ENCODE measurements around the gene C2orf49.

Gene C2orf49
- total RNA-seq, result 25.3 to 34.4 reads per million in 2 donors

DNA sequence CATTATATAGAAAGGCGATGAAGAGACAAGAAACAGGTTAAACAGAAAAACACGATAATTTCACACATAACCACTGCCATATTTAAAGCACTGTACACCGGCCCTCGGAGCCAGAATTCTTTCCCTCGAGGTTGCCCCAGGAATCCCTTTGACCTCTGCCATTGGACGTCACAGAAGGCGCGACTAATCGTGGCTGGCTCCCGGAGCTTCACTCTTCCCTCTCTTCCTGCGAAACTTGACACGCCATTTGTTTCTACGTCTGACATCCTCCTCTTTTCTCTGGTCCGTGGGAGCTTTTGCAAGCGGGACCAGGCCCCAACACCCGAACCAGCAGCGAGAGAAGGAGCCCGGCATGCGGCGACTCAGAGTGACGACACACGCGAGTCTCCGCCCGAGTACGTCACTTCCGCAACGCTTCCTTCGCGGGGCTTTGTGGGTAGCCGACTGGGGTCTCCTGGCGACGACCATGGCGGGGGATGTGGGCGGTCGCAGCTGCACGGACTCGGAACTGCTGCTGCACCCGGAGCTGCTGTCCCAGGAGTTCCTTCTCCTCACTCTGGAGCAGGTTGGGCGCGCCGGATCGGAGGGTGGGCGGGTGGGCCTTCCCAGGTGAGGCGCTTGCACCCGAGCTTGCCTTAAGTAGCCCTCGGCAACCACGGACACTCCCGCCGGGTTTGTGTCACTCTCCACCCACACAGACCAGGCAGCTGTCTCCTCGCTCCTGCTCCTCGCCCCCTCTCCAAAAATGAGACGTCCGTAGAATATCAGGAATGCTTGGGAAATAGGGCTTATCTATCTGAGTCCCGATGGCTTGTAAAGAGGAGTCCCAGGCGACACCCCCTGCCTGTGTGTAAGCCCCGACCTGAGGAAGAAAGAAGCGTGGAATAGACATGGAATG, at the start of gene C2orf49:
Gene C2orf49 (plus strand): TSS at position 419 of the 898 bp plus-strand sequence. CDS start 48 bp downstream, at position 467.
- DNase-seq, result peak; percentile 72 to 93 (median 86)

DNA sequence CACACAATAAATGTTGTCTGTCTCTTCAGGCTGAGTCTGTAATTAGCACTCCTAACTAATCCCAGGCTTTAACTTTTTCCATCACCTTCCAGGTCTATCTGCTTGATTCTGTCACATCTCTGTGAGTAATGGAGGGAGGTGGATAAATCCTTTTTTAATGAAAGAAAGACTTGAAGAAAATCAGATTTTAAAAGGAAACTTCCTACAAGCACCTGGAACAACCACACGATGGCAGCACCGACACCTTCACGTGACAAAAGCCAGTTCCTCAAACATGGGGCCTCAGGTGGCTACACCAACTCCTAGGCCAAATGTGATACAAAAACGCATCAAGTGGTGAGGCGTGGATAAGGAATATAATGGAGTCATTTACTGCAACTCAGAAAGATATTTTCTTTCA, 49.6 kb upstream of the C2orf49 start:
- DNase-seq, result peak in 1 of 5 experiments; percentile 58

DNA sequence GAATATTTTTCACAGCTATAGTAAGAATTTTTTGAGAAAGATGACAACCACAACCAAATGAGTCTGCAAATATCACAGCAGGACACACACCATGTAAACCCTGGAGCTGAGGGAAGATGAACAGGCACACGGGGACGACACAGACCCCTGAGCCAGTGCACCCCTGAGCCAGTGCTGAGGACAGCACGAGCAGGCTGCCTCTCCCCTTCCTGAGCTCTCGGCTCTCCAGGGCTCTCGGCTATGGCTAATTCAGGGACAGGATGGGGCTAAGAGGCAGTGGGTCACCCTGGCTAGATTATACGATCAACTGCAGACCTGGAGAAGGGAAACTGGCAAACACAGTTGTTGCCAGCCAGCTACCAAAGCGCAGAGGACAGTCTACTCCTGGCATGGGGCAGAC, 49.2 kb upstream of the C2orf49 start:
- no peak for DNase-seq

DNA sequence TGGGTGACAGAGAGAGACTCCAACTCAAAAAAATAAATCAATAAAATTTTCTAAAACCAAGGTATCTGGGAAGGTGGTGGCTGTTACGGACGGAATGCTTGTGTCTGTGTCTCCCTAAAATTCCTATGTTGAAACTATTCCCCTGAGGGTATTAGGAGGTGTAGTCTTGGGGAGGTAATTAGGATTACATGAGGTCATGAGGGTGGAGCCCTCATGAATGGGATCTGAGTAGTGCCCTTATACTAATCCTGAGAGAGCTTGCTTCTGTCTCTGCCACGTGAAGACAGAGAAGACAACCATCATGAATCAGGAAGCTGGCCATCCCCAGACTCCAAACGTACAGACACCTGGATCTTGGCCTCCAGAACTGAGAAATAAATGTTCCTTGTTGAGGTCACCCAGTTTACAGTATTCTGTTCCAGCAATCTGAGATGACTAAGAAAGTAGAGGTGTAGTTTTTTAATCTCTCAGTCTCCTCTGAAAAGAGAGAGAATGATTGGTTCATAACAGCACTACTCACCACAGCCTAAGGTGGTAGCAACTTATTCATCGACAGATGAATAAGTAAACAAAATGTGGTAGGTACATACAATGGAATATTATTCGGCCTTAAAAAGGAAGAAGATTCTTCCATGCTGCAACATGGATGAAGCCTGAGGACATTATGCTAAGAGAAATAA, 46.2 kb upstream of the C2orf49 start:
- no peak for DNase-seq

DNA sequence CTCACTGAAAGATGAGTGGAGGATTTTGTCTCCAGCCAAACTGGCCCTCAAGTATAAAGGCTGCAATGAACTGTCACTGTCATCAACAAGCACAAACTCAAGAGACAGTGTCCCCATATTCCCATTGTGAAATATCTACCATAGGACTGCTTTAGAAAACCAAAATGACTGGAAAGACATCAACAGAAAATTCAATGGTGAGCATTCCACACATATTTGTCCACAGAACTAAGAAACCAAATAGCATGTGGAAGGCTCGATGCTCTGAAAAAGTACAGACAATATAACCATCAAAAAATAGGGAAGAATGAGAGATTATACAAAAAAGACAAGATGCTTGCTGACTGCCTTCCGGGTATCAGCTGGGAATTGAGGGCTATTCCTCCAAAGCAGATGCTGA, 45.4 kb upstream of the C2orf49 start:
- no peak for DNase-seq

DNA sequence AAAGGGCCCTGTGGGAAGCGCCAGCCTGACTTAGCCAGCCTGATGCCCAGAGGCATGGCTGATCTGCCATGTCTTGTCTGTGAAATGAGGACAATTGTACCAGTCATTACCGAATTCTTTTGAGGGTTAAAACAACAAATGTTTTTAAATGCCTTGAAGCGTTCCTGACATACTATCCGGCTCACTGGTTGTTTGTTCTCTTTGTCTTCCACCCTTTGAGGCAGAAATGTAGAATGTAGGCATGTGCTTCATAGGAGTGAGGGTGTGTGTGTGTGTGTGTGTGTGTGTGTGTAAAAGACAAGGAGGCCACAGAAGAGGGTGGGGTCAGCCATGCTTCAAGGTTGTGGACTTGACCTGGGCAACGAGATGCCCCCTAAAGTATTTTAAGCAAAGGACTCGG, 43.3 kb upstream of the C2orf49 start:
- no peak for DNase-seq

DNA sequence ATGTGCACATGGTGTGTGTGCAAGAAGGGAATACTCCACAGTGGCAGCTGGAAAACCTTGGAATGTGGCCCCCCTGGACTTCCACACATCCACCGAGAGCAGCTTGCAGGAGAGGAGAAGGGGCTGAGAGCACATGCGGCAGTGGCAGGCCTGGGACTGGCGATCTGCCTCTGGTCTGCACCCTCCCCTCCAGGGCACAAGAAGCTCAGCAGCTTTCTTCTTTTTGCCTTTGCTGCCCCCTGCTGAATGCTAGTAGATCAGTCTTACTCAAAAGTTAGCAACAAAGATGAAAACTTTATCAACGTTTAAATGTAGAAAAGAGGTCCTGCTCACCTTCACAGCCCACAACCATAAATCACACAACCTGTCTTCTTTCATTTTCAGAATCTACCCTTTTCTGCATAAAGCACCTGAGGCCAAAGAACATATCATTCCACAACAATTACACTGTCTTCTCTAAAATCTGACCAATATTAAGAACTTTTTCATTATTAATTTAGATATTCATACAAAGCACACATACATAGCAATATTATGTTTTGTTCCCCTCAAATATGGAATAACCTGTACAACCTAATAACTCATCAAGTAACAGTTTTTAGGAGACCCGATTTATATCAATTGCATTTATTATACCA, 42.4 kb upstream of the C2orf49 start:
- peak in 1 of 5 experiments; percentile 56 for DNase-seq

DNA sequence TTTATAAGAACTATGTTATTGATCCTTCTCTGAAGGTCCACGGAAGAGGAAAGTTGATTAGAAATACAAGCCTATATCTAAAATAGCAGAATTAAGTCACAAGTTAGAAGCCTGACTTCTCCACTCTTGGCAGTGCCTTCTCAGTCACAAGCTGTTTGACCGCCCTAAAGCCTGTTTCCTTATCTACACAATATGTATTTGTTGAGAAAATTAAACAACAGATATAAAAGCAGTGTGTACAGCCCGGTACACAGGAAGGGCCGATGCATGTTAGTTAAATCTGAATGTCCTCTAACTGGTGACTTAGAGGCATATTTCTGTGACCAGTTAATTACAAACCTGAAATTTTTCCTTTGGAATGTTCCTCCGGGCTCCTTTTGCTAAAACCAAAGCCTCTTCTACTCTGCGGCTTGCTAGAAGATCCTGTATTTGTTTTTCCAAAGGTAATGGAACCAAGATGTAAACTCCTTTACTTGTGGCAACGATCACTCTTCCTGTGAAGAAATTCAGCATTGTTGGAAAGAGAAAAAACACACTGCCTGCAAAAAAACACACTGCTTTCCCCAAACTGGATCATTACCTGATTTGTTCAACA, 41.2 kb upstream of the C2orf49 start:
- DNase-seq, result no peak

DNA sequence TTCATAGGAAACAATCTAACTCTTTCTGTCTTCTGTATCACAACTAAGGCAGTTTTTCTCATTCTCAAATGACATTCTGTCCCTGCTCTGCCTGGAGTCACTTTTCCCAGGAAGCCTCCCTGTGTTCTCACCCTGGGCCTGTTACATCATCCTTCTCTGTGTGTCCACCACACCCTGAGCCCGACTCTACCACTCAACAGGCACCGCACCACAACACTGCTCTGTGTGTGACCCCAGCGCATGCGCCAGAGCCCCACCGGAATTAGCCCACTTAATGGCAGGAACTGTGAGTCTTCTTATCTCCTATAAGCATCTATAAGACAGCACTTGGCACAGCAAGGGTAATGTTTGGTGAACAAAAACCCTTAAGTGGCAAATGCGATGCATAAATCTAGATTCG, 40.1 kb upstream of the C2orf49 start:
- no peak for DNase-seq

DNA sequence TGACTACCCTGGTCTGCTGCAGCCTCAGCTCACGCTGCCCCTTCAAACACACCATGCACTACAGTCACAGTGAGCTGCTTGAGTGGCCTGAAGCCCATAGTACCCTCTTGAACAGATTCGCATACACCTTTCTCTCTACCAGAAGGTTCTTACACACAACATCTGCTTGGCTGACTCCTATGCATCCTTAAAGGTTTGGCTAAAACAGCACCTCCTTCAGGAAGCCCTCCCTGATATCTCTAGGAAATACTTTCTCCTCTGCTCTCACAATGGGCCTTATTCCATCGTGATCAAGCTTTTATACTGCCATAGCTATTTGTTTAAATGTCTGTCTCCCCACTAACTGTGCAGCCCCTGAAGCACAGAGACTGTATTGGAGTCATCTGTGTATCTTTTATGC, 39.3 kb upstream of the C2orf49 start:
- no peak for DNase-seq

DNA sequence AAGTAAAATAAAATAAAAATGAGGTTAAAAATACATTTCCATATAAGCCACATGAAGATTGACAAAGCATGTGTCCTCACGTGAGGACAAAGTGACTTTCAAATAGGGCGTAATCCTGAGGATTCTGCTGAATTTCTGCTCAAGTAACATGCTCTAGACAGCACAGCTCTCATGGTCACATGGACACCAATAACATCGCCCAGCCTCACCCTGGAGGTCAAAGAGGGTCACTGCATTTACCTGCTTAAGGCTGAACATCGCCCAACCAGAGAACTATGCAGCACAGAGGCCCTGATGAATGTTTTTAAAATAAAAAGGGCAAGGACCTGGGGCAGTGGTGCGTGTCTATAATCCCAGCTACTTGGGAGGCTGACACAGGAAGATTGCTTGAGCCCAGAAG, 38.0 kb upstream of the C2orf49 start:
- DNase-seq, result peak in 1 of 5 experiments; percentile 8

DNA sequence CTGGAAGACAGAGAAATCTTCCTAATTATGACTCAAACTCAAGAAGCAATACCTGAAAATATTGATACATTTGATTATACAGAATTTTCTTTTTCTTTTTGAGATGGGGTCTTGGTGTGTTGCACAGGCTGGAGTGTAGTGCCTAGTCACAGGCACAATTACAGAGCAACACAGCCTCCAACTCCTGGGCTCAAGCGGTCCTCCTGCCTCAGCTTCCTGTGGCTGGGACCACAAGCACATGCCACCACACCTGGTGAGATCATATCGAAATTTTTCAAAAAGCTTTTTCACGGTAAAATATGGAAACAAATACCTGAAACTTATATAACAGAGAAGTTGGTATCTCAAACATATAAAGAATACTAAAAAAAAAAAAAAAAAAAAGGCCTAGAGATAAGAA, 35.7 kb upstream of the C2orf49 start:
- peak in 1 of 5 experiments; percentile 48 for DNase-seq

DNA sequence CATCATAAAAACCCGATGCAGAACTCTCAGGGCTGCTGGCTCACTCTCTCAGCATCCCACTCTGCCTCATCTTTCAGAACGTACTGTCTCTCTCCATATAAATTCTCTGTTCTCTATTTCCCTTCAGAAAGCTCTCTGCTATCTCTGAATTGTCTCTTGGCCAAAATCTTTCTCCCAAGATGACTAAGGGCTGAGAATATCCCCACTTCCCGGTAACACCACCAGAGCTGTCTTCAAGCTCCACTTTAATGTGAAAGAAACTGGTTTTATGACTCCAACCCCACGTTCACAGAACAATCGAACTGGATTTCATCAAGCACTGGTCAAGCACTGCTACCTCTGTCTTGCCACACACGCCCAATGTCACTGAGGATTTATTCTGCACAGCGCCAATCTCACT, 30.2 kb upstream of the C2orf49 start:
- DNase-seq, result no peak

DNA sequence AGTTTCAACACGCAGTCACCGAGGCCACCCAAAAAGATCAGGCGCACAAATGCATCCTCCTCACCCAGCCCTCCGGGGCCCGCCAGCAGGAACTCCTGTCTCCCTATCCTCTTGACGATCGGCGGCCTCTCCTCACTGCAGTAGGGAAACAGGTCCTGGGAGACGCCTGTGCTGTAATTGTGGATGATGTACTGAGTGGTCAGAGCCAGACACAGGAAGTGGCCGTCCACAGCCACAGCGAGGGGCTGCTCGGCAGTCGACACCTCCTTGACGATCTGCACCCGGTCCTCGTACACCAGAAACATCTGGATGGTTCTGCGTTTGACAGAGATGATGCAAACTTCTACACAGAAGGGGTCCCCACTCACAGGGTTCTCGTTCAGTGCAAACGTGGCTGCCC, 29.8 kb upstream of the C2orf49 start:
- no peak for DNase-seq

DNA sequence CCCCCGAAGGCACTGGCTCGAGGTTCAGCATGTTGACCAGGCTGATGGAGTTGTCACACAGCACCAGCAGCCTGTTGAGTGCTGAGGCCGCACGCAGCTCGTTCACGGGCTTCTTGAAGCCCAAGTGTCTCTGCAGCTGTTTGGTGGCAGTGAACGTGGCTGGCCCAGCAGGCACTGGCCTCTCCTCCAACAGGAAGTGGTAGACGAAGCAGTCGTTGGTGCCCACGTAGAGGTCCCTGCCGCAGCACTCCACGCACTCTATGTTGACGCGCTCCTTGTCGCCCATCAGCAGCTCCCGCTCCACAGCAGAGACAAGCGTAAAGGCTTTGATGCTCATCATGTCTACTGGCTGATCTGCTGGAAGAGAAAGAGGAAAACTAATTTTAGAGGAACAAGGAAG, 29.4 kb upstream of the C2orf49 start:
- DNase-seq, result no peak

DNA sequence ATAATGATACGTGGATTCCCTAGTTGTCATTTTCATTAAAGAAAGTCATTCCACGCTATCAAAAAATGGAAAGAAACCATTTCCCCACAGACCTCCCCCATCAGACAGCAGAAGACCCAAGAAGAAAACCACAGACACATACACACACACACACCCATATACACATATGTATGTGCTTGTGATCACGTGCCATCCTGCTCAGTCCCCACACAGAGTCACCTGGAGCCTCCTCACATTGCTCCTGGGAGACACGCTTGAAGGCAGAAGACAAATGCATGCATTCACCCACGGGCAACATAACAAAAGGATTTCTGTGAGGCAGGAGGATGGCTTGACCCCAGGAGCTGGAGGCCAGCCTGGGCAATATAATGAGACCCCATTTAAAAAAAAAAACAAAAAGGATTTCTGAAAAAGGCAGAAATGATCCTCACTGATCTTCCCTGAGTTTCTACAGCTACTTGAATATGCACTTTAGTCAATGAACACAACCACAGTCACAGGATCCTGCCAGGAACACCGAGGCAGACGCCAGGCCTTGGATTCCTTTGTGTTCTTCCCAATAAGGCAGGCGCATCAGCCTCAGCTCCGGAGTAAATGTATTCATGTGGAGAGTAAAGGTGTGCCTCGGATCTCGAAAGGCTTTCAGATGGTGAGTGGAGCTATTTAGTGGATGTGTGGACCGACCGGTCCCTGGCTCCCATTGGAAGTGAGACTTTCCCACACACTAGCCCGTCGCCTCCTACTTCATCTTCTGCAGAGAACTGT, 28.8 kb upstream of the C2orf49 start:
- no peak for DNase-seq

DNA sequence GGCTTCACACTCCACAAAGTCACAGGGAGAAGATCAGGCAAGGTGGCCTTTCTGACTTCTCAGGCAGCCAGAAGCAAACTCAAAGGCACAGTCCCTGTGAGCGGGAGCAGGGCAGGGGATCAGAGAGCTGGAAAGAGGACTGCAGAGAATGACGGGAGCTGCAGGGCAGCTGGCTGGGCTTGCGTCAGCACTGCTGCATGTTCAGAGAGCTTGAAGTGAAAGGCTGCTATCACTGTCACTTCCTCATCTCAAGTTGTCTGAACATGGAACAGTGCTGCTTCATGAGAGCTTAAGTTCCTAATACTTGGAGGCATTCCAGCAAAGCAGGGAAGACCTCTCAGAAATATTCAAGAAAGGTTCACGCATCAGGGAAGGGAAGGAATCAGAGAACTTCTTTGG, 28.2 kb upstream of the C2orf49 start:
- DNase-seq, result no peak

DNA sequence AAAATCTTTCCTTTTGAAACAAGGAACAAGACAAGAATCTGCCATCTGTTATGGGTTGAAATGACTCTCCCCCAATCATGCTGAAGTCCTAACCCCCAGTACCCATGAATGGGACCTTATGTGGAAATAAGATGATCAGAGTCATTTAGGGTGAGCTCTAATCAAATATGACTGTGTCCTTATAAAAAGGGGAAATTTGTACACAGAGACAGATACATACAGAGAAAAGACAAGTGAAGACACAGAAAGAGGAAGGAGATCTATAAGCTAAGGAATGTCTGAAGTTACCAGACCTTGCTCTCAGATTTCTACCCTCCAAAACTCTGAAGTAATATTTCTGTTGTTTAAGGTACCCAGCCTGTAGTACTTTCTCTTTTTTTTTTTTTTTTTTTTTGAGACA, 23.5 kb upstream of the C2orf49 start:
- DNase-seq, result no peak

DNA sequence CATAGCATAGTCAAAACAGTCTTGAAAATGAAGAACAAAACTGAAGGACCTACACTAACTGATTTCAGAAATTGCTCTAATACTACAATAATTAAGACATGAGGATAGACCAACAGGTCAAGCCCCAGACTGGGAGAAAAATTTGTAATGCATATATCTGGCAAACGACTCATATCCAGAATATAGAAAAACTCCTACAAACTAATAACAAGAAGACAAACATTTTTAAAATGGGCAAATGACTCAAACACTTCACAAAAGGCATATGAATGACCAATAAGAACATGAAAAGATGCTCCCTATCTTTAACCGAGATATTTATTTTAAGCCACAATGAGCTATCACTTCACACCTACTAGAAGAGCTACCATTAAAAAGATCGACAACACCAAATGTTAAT, 22.0 kb upstream of the C2orf49 start:
- DNase-seq, result peak in 1 of 5 experiments; percentile 35

DNA sequence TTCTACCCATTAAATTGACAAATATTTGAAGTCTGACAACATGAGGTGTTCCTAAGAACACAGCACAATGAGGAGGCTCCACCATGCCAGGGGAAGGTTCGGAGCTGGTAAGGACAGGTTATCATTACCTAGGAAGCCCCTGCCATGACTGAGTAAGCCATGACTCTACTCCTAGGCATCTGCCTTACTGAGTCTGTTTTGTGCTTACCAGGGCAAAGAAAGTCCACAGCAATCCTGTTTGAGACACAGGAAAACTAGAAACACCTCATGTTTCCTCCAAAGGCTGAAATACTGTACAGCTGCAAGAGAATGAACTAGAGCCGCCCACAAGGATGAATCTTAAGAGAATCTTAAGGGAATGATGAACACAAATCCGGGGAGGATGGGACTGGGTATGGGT, 19.4 kb upstream of the C2orf49 start:
- DNase-seq, result no peak

DNA sequence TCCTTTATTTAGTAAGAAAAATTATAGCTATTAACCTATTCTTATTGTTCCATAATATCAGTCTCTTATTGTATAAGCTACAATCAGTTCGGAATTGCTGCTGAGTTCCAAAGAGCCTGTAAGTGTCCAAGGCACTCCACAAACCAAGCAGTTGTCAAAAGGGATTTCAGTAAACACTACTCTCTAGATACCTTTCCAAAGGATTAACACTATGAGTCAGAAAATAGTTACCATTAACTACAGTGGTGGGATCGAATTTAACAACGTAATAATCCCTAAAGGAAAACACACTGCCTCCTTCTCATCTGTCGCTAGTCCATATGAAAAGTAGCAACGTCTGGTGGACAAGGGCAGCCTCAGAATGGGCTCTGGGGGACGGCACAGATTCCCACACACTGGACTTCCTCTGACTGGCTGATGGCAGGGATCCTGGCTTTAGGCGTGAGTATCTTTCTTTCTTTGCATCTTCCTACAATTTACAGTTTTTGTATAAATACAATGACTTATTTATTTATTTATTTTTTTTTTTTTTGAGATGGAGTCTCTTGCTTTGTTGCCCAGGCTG, 16.6 kb upstream of the C2orf49 start:
- no peak for DNase-seq
